DND-41 (cell line): ENCODE results near the gene ANO2.

Experiments
- ATAC-seq: fragments of 200-7000 bp; cut with Tn5 transposase; 3 replicates; pipeline ENCODE4 v1.9.1; 2021; ENCODE audit warnings: low read depth; ENCODE audit not compliant: insufficient read depth
- DNase-seq: peaks from one replicate; pipeline ENCODE4 v3.0.0-alpha.2; 2020
- H2AFZ ChIP-seq: 2 replicates; pipeline ENCODE4 v1.6.0; 2012; ENCODE audit warnings: low read depth, low read length
- H3K27ac ChIP-seq: 2 replicates; pipeline ENCODE4 v1.5.1; 2012; ENCODE audit warnings: low read length, inconsistent platforms
- H3K27me3 ChIP-seq: fragments of 200-600 bp; sonication (generic); 2 replicates; pipeline ENCODE4 v1.6.0; 2012; ENCODE audit warnings: low read length, mild to moderate bottlenecking, inconsistent platforms; ENCODE audit not compliant: insufficient read depth, poor library complexity
- H3K36me3 ChIP-seq: 2 replicates; pipeline ENCODE4 v1.5.1; 2012; ENCODE audit warnings: low read length, inconsistent platforms; ENCODE audit not compliant: insufficient read depth
- H3K4me1 ChIP-seq: 2 replicates; pipeline ENCODE4 v1.5.1; 2012; ENCODE audit warnings: mild to moderate bottlenecking, low read length; ENCODE audit not compliant: insufficient read depth
- H3K4me2 ChIP-seq: 2 replicates; pipeline ENCODE4 v1.6.0; 2012; ENCODE audit warnings: mild to moderate bottlenecking, moderate library complexity, low read length, inconsistent platforms; ENCODE audit not compliant: insufficient read depth
- H3K4me3 ChIP-seq, 2 experiments: fragments of 200-600 bp in 1 of 2; shearing (Covaris generic) in 1 of 2; 2 replicates each; pipeline ENCODE4 v1.5.1; 2012 to 2016; ENCODE audit warnings: inconsistent platforms in 2 of 2, low read length in 2 of 2, mild to moderate bottlenecking in 2 of 2, low read depth in 1 of 2, moderate library complexity in 1 of 2
- H3K79me2 ChIP-seq: 2 replicates; pipeline ENCODE4 v1.6.0; 2012; ENCODE audit warnings: low read length, inconsistent platforms; ENCODE audit not compliant: insufficient read depth
- H3K9ac ChIP-seq: 2 replicates; pipeline ENCODE4 v1.6.0; 2012; ENCODE audit warnings: low read depth, mild to moderate bottlenecking, inconsistent platforms, low read length, moderate library complexity
- H3K9me3 ChIP-seq: 2 replicates; pipeline ENCODE4 v1.5.1; 2012; ENCODE audit warnings: low read length, moderate library complexity, mild to moderate bottlenecking, inconsistent platforms; ENCODE audit not compliant: insufficient read depth, severe bottlenecking
- H4K20me1 ChIP-seq: 2 replicates; pipeline ENCODE4 v1.6.0; 2012; ENCODE audit warnings: low read length; ENCODE audit not compliant: insufficient read depth
- EZH2 ChIP-seq: IDR thresholded peaks from 3 replicates; pipeline ENCODE4 v1.6.1; 2012; ENCODE audit warnings: borderline replicate concordance, low read depth, mild to moderate bottlenecking, moderate library complexity, low read length, inconsistent platforms; ENCODE audit not compliant: severe bottlenecking
- TF ChIP-seq, protein P1 (sequence below): IDR thresholded peaks from 2 replicates; pipeline ENCODE4 v1.5.1; 2012; ENCODE audit warnings: borderline replicate concordance, low read length, moderate library complexity, mild to moderate bottlenecking; ENCODE audit not compliant: poor library complexity, severe bottlenecking; ENCODE audit errors: extremely low read depth

ANO2 gene

GRCh38 chr12:5797661-5798060, 147.4 kb downstream of the ANO2 start:
- no peak overlapping the region for H3K4me3 ChIP-seq
- no peak overlapping the region for H3K4me2 ChIP-seq
- no peaks in the 10 kb centered on the region for H4K20me1 ChIP-seq
- no peak for DNase-seq
- H3K27me3 ChIP-seq, result peaks cover 5% of the 10 kb centered on the region
- no peak for ATAC-seq
- H3K9me3 ChIP-seq, result no peaks in the 10 kb centered on the region
- no peak overlapping the region for H2AFZ ChIP-seq
- H3K36me3 ChIP-seq, result no peaks in the 10 kb centered on the region
- H3K9ac ChIP-seq, result no peak overlapping the region
- H3K4me1 ChIP-seq, result no peaks in the 10 kb centered on the region
- H3K27ac ChIP-seq, result no peak overlapping the region
- TF ChIP-seq, protein P1, sequence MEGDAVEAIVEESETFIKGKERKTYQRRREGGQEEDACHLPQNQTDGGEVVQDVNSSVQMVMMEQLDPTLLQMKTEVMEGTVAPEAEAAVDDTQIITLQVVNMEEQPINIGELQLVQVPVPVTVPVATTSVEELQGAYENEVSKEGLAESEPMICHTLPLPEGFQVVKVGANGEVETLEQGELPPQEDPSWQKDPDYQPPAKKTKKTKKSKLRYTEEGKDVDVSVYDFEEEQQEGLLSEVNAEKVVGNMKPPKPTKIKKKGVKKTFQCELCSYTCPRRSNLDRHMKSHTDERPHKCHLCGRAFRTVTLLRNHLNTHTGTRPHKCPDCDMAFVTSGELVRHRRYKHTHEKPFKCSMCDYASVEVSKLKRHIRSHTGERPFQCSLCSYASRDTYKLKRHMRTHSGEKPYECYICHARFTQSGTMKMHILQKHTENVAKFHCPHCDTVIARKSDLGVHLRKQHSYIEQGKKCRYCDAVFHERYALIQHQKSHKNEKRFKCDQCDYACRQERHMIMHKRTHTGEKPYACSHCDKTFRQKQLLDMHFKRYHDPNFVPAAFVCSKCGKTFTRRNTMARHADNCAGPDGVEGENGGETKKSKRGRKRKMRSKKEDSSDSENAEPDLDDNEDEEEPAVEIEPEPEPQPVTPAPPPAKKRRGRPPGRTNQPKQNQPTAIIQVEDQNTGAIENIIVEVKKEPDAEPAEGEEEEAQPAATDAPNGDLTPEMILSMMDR, result no peak
- no peak for TF ChIP-seq EZH2
- no peaks in the 10 kb centered on the region for H3K79me2 ChIP-seq

GRCh38 chr12:5796959-5797225, 148.2 kb downstream of the ANO2 start:
- Histone ChIP-seq H3K27me3 (peaks cover 5% of the 10 kb centered on the region), H4K20me1 (no peaks in the 10 kb centered on the region), H3K4me1 (no peaks in the 10 kb centered on the region), H3K4me3 (no peak overlapping the region), H3K36me3 (no peaks in the 10 kb centered on the region), H2AFZ (no peak overlapping the region), H3K79me2 (no peaks in the 10 kb centered on the region), H3K9me3 (no peaks in the 10 kb centered on the region), H3K27ac (no peak overlapping the region), H3K4me2 (no peak overlapping the region), H3K9ac (no peak overlapping the region)
- DNase-seq (no peak), ATAC-seq (no peak)
- TF ChIP-seq EZH2, result no peak
- TF ChIP-seq, protein P1, result no peak

DNA sequence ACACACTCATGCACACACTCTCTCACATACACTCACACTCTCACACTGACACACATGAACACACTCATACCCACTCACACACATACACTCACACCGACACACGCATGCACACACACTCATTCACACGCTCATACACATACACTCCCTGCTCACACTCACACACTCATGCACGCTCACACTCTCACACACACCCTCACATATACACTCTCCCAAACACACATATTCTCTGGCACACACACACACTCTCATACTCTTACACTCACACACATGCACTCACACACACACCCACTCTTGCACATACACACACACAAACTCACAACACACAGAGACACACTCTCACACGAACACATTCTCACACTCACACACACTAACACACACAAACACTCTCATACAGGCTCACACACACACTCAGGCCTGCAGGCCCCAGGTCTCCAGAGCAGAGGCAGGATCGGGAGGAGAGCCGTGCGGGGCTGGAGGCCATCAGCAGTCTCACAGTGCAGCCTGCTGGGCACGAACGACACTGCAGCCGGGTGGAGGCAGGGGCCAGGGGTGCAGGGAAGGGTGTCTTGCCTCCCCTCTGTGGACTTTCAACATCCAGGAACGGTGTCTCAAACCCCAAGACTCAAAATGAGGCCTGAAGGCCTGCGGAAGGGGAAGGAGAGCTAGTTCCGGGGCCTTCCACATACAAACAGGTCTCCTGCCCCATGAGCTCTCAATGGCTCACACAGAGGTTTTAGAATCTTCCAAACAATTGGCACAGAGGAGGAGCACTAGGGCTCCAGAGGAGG, 148.7 kb downstream of the ANO2 start:
- DNase-seq (peak; percentile 34), ATAC-seq (peak; percentile 66)
- Histone ChIP-seq H3K9ac (no peak overlapping the region), H3K27me3 (peaks cover 5% of the 10 kb centered on the region), H3K4me3 (no peak overlapping the region), H3K27ac (no peak overlapping the region), H3K4me2 (no peak overlapping the region), H3K79me2 (no peaks in the 10 kb centered on the region), H3K9me3 (no peaks in the 10 kb centered on the region), H4K20me1 (no peaks in the 10 kb centered on the region), H3K4me1 (no peaks in the 10 kb centered on the region), H3K36me3 (no peaks in the 10 kb centered on the region), H2AFZ (no peak overlapping the region)
- TF ChIP-seq EZH2, result no peak
- TF ChIP-seq, protein P1, result peak; percentile 74
